HepG2 (cell line): Measurements from ENCODE around the gene NDE1. TPM values are rescaled to one million over a fixed set of nuclear protein-coding genes. Genes with fewer than 3 reads are reported as not detected.

ENCODE experiments used
- ARHGAP35 ChIP-seq: sonication (generic); formaldehyde crosslinking; IDR thresholded peaks from 2 replicates; pipeline ENCODE4 v1.9.0; 2022; ENCODE audit warnings: mild to moderate bottlenecking, inconsistent platforms, moderate library complexity, missing genetic modification reagents, borderline replicate concordance
- BRD4 ChIP-seq: sonication (generic); formaldehyde crosslinking; IDR thresholded peaks from 2 replicates; pipeline ENCODE4 v1.4.0; 2020; ENCODE audit warnings: missing genetic modification reagents
- FOSL1 ChIP-seq: sonication (generic); formaldehyde crosslinking; IDR thresholded peaks from 2 replicates; pipeline ENCODE4 v1.9.0; 2021; ENCODE audit warnings: missing genetic modification reagents, borderline replicate concordance
- HMG20B ChIP-seq: conservative IDR thresholded peaks from 2 replicates; pipeline ENCODE4 v1.6.1; 2016; ENCODE audit warnings: missing genetic modification reagents, missing compliant biosample characterization
- HMGA1 ChIP-seq: sonication (generic); formaldehyde crosslinking; conservative IDR thresholded peaks from 2 replicates; pipeline ENCODE4 v1.4.0; 2020; ENCODE audit warnings: missing genetic modification reagents
- HNRNPH1 ChIP-seq: fragments of 200-400 bp; formaldehyde crosslinking; optimal IDR thresholded peaks from 2 replicates; pipeline ENCODE3; 2017; ENCODE audit warnings: mild to moderate bottlenecking, low read depth, low read length
- KLF16 ChIP-seq, 2 experiments: sonication (generic) in 1 of 2; formaldehyde crosslinking in 1 of 2; IDR thresholded peaks; 2 replicates each; pipeline versions ENCODE4 v1.6.1 to v1.8.0; 2016 to 2023; ENCODE audit warnings: missing genetic modification reagents in 2 of 2, missing compliant biosample characterization in 1 of 2
- NFE2L2 ChIP-seq: fragments of 150-350 bp; IDR thresholded peaks from 2 replicates; pipeline ENCODE4 v1.6.1; 2014; ENCODE audit warnings: low read length
- RAD21 ChIP-seq: fragments of 450-650 bp; formaldehyde crosslinking; IDR thresholded peaks from 2 replicates; pipeline ENCODE4 v1.5.0; 2020; ENCODE audit warnings: mild to moderate bottlenecking
- RAD51 ChIP-seq: fragments of 450-650 bp; IDR thresholded peaks from 2 replicates; pipeline ENCODE4 v1.6.1; 2016; ENCODE audit warnings: borderline replicate concordance
- SIX4 ChIP-seq: sonication (generic); formaldehyde crosslinking; IDR thresholded peaks from 2 replicates; pipeline ENCODE4 v1.4.0; 2020; ENCODE audit warnings: missing genetic modification reagents
- SMC3 ChIP-seq: IDR thresholded peaks from 2 replicates; pipeline ENCODE4 v1.6.1; 2011; ENCODE audit warnings: low read length, improper control_type of control experiment
- TCF7L2 ChIP-seq: IDR thresholded peaks from 2 replicates; pipeline ENCODE4 v1.6.1; 2011; ENCODE audit warnings: mild to moderate bottlenecking, low read depth, low read length, moderate library complexity
- ZBTB4 ChIP-seq: sonication (generic); formaldehyde crosslinking; IDR thresholded peaks from 2 replicates; pipeline ENCODE4 v1.4.0; 2020; ENCODE audit warnings: missing genetic modification reagents, mild to moderate bottlenecking, borderline replicate concordance
- ZNF180 ChIP-seq: sonication (generic); formaldehyde crosslinking; IDR thresholded peaks from 2 replicates; pipeline ENCODE4 v1.4.0; 2020; ENCODE audit warnings: low read depth, missing genetic modification reagents, borderline replicate concordance
- ZNF317 ChIP-seq: sonication (generic); formaldehyde crosslinking; IDR thresholded peaks from 2 replicates; pipeline ENCODE4 v1.5.0; 2020; ENCODE audit warnings: mild to moderate bottlenecking, missing genetic modification reagents
- ZNF331 ChIP-seq: sonication (generic); formaldehyde crosslinking; IDR thresholded peaks from 2 replicates; pipeline ENCODE4 v1.4.0; 2020; ENCODE audit warnings: missing genetic modification reagents
- ZNF567 ChIP-seq: sonication (generic); formaldehyde crosslinking; IDR thresholded peaks from 2 replicates; pipeline ENCODE4 v1.8.1; 2023; ENCODE audit warnings: mild to moderate bottlenecking, missing genetic modification reagents, borderline replicate concordance
- ZNF709 ChIP-seq: sonication (generic); formaldehyde crosslinking; IDR thresholded peaks from 2 replicates; pipeline ENCODE4 v1.5.0; 2020; ENCODE audit warnings: mild to moderate bottlenecking, missing genetic modification reagents
- polyA plus RNA-seq, 8 experiments: library from polyadenylated mRNA; depleted of rRNA in 3 of 8; stranded (reverse) in 7 of 8; unstranded in 1 of 8; fragments of >200 nt; fragmentation: Illumina TruSeq in 4 of 8; extraction: Trizol in 4 of 8; gene quantifications; 2 replicates each; pipeline versions ENCODE4 v1.2.1 to v1.2.3, GENCODE V29; 2011 to 2016; ENCODE audit warnings: low read depth in 4 of 8, missing spikeins in 1 of 8, mixed read lengths in 1 of 8; ENCODE audit not compliant: insufficient read depth in 1 of 8
- total RNA-seq, 5 experiments: library from RNA; depleted of rRNA; stranded (reverse); fragments of >200 nt; fragmentation: Illumina TruSeq; extraction: Trizol; gene quantifications; 2 replicates each; pipeline ENCODE4 v1.2.3, GENCODE V29; 2016; ENCODE audit warnings: low read depth in 1 of 5
- TF ChIP-seq, protein P1 (sequence below): sonication (generic); formaldehyde crosslinking; IDR thresholded peaks from 2 replicates; pipeline ENCODE4 v1.4.0; 2020; ENCODE audit warnings: missing genetic modification reagents, borderline replicate concordance
- TF ChIP-seq, protein P2 (sequence below): sonication (generic); formaldehyde crosslinking; IDR thresholded peaks from 2 replicates; pipeline ENCODE4 v1.4.0; 2020; ENCODE audit warnings: missing genetic modification reagents
- TF ChIP-seq, protein P3 (sequence below): fragments of 450-650 bp; IDR thresholded peaks from 2 replicates; pipeline ENCODE4 v1.6.1; 2017; ENCODE audit warnings: mild to moderate bottlenecking

The NDE1 gene
- total and polyA plus RNA-seq, 2 of the 13 experiments (the other 11 are each of a cell fraction or from before 2014, with no cell fraction given) = 40.9 to 72.5 TPM

DNA sequence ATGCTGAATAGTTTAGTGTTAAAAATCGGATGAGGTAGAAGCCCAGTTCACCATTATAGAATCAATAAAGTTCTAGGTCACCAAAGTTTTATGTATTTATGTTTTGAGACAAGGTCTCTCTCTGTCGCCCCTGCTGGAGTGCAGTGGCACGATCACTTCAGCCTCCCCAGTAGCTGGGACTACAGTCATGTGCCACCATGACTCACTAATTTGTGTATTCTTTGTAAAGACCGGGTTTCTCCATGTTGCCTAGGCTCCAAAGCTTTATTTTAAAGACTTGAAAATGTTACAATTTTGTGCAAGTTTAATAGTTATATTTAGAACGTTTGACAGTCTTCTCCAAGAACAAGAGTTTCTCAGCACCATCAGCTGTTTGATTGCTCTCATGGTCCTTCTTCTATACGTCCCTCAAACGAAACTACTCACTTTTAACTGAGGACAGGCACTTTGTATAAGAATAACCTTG is 32.1 kb downstream of the NDE1 start (continued):
- TF ChIP-seq ZBTB4 (CRISPR knock-in tag) (no peak), RAD21 (peak; percentile 48; the same call in 1 of the 2 replicates), HMGA1 (CRISPR knock-in tag) (no peak), FOSL1 (CRISPR knock-in tag) (peak; percentile 81), ZNF180 (no peak), RAD51 (0 out of 2 replicates have a peak, but pooled peaks have one; percentile 38), NFE2L2 (no peak), BRD4 (CRISPR knock-in tag) (no peak), HMG20B (CRISPR knock-in tag) (no peak), HNRNPH1 (no peak), SIX4 (CRISPR knock-in tag) (no peak), ZNF331 (CRISPR knock-in tag) (peak; percentile 23; the same call in 1 of the 2 replicates), KLF16 (CRISPR knock-in tag; IDR thresholded peaks at IDR 0.05) (peak in 1 of 2 experiments; percentile 57; a peak in 2 of 4 replicates), TCF7L2 (no peak), ZNF709 (no peak), ARHGAP35 (no peak), SMC3 (peak; percentile 69), ZNF317 (CRISPR knock-in tag) (no peak), ZNF567 (CRISPR knock-in tag) (no peak)
- TF ChIP-seq, protein P1, sequence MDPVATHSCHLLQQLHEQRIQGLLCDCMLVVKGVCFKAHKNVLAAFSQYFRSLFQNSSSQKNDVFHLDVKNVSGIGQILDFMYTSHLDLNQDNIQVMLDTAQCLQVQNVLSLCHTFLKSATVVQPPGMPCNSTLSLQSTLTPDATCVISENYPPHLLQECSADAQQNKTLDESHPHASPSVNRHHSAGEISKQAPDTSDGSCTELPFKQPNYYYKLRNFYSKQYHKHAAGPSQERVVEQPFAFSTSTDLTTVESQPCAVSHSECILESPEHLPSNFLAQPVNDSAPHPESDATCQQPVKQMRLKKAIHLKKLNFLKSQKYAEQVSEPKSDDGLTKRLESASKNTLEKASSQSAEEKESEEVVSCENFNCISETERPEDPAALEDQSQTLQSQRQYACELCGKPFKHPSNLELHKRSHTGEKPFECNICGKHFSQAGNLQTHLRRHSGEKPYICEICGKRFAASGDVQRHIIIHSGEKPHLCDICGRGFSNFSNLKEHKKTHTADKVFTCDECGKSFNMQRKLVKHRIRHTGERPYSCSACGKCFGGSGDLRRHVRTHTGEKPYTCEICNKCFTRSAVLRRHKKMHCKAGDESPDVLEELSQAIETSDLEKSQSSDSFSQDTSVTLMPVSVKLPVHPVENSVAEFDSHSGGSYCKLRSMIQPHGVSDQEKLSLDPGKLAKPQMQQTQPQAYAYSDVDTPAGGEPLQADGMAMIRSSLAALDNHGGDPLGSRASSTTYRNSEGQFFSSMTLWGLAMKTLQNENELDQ (CRISPR knock-in tag) = no peak
- TF ChIP-seq, protein P2, sequence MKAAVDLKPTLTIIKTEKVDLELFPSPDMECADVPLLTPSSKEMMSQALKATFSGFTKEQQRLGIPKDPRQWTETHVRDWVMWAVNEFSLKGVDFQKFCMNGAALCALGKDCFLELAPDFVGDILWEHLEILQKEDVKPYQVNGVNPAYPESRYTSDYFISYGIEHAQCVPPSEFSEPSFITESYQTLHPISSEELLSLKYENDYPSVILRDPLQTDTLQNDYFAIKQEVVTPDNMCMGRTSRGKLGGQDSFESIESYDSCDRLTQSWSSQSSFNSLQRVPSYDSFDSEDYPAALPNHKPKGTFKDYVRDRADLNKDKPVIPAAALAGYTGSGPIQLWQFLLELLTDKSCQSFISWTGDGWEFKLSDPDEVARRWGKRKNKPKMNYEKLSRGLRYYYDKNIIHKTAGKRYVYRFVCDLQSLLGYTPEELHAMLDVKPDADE (CRISPR knock-in tag) = no peak
- TF ChIP-seq, protein P3, sequence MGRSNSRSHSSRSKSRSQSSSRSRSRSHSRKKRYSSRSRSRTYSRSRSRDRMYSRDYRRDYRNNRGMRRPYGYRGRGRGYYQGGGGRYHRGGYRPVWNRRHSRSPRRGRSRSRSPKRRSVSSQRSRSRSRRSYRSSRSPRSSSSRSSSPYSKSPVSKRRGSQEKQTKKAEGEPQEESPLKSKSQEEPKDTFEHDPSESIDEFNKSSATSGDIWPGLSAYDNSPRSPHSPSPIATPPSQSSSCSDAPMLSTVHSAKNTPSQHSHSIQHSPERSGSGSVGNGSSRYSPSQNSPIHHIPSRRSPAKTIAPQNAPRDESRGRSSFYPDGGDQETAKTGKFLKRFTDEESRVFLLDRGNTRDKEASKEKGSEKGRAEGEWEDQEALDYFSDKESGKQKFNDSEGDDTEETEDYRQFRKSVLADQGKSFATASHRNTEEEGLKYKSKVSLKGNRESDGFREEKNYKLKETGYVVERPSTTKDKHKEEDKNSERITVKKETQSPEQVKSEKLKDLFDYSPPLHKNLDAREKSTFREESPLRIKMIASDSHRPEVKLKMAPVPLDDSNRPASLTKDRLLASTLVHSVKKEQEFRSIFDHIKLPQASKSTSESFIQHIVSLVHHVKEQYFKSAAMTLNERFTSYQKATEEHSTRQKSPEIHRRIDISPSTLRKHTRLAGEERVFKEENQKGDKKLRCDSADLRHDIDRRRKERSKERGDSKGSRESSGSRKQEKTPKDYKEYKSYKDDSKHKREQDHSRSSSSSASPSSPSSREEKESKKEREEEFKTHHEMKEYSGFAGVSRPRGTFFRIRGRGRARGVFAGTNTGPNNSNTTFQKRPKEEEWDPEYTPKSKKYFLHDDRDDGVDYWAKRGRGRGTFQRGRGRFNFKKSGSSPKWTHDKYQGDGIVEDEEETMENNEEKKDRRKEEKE = no peak
